Measurements from ENCODE around the gene GPC6.
A peak's percentile ranks its signal among the peaks of the same experiment; 100 is the strongest.

GPC6 gene

DNA sequence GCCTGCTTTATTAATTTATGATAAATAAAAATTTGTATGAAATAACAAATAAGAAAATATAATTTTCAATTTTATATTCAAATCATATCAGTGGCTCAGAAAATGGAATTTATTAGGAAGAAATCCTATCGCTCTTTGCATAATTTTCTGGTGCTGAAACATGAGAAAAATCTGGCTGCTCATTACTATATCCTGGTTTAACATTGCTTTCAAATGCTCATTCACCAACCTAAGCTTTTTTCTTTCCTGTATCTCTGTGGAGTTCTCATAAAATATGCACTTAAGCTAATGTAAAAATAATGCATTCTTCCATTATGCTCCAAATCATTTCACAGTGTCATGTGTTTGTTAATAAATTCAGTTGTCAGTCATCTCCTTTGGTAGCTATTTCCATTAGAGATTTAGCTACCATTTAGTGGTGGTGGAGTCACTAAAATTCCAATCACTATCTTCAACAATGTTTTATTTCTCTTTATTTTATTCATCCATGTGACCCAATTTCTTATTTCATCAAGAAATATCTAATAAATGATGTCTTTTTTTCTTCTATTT, 754.9 kb downstream of the GPC6 start:
- Histone ChIP-seq H3K36me3 (ENCODE audit: control insufficient read depth in 2 of 2, insufficient read depth in 1 of 2, low read length in 2 of 2) (no peaks in the 10 kb centered on the region), H3K4me1 (ENCODE audit: control insufficient read depth, insufficient read depth, low read length) (no peaks in the 10 kb centered on the region), H3K9me3 (ENCODE audit: control insufficient read depth, insufficient read depth, low read depth, low read length) (no peaks in the 10 kb centered on the region), H3K27ac (ENCODE audit: extremely low read depth, low read depth, low read length) (no peak overlapping the region), H3K4me3 (ENCODE audit: low read depth, low read length) (no peak overlapping the region)
- ChIA-PET POLR2A (no interaction called here), CTCF (no interaction called here)
- no peak for TF ChIP-seq ZNF76 (tag by site-specific recombination; IDR thresholded peaks at IDR 0.05; ENCODE audit: borderline replicate concordance, low read depth)
- no peak for TF ChIP-seq ZNF549 (tag by site-specific recombination; IDR thresholded peaks at IDR 0.05)
- no peak for TF ChIP-seq ZNF157 (tag by site-specific recombination; IDR thresholded peaks at IDR 0.05)
- TF ChIP-seq ZBTB48 (tag by site-specific recombination; IDR thresholded peaks at IDR 0.05) = no peak
- no peak for TF ChIP-seq ZNF23 (tag by site-specific recombination; IDR thresholded peaks at IDR 0.05; ENCODE audit: borderline replicate concordance)
- no peak for TF ChIP-seq ZNF654 (tag by site-specific recombination; IDR thresholded peaks at IDR 0.05; ENCODE audit: low read depth)
- no peak for TF ChIP-seq ZNF600 (tag by site-specific recombination; IDR thresholded peaks at IDR 0.05)
- TF ChIP-seq, protein P1, sequence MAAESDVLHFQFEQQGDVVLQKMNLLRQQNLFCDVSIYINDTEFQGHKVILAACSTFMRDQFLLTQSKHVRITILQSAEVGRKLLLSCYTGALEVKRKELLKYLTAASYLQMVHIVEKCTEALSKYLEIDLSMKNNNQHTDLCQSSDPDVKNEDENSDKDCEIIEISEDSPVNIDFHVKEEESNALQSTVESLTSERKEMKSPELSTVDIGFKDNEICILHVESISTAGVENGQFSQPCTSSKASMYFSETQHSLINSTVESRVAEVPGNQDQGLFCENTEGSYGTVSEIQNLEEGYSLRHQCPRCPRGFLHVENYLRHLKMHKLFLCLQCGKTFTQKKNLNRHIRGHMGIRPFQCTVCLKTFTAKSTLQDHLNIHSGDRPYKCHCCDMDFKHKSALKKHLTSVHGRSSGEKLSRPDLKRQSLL (tag by site-specific recombination; IDR thresholded peaks at IDR 0.05) = no peak
- TF ChIP-seq, protein P2, sequence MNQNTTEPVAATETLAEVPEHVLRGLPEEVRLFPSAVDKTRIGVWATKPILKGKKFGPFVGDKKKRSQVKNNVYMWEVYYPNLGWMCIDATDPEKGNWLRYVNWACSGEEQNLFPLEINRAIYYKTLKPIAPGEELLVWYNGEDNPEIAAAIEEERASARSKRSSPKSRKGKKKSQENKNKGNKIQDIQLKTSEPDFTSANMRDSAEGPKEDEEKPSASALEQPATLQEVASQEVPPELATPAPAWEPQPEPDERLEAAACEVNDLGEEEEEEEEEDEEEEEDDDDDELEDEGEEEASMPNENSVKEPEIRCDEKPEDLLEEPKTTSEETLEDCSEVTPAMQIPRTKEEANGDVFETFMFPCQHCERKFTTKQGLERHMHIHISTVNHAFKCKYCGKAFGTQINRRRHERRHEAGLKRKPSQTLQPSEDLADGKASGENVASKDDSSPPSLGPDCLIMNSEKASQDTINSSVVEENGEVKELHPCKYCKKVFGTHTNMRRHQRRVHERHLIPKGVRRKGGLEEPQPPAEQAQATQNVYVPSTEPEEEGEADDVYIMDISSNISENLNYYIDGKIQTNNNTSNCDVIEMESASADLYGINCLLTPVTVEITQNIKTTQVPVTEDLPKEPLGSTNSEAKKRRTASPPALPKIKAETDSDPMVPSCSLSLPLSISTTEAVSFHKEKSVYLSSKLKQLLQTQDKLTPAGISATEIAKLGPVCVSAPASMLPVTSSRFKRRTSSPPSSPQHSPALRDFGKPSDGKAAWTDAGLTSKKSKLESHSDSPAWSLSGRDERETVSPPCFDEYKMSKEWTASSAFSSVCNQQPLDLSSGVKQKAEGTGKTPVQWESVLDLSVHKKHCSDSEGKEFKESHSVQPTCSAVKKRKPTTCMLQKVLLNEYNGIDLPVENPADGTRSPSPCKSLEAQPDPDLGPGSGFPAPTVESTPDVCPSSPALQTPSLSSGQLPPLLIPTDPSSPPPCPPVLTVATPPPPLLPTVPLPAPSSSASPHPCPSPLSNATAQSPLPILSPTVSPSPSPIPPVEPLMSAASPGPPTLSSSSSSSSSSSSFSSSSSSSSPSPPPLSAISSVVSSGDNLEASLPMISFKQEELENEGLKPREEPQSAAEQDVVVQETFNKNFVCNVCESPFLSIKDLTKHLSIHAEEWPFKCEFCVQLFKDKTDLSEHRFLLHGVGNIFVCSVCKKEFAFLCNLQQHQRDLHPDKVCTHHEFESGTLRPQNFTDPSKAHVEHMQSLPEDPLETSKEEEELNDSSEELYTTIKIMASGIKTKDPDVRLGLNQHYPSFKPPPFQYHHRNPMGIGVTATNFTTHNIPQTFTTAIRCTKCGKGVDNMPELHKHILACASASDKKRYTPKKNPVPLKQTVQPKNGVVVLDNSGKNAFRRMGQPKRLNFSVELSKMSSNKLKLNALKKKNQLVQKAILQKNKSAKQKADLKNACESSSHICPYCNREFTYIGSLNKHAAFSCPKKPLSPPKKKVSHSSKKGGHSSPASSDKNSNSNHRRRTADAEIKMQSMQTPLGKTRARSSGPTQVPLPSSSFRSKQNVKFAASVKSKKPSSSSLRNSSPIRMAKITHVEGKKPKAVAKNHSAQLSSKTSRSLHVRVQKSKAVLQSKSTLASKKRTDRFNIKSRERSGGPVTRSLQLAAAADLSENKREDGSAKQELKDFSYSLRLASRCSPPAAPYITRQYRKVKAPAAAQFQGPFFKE (tag by site-specific recombination; IDR thresholded peaks at IDR 0.05; ENCODE audit: borderline replicate concordance) = no peak
- no peak for TF ChIP-seq ZNF501 (tag by site-specific recombination; IDR thresholded peaks at IDR 0.05)
- no peak for TF ChIP-seq ZNF341 (tag by site-specific recombination; IDR thresholded peaks at IDR 0.05; ENCODE audit: low read depth)

DNA sequence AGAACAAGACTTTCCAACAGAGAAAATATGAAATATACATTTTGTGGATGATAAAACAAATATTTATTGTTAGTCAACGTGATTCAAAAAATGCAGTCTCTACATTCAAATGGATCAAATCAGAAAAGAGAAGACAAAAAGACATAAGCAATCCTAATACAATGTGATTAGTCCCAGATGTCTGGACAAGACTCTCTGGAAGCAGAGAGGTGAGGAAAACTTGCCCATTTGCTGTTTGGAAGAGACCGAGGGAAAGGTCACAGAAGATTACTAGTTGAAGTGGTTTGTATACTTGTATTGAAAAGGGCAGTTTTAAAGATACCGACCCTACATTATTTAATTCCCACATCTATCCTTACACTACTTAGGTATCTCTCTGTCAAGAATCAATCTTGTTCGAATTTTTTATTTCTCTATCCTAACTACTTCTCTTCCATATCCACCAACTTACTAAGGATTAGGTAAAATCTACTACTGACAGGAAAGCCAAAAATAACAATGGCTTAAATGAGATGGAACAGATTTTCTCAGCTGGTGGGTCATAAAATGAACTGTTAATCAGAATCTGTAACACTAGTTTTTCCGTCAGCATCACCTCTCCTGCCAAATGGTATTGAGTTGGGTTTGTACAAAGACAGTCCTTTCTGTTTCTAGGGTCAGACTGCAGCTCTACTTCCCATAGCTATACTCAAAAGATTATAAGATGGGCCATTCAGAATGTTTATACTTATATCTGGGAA, 755.7 kb downstream of the GPC6 start:
- Histone ChIP-seq H3K9me3 (ENCODE audit: control insufficient read depth, insufficient read depth, low read depth, low read length) (no peaks in the 10 kb centered on the region), H3K4me1 (ENCODE audit: control insufficient read depth, insufficient read depth, low read length) (no peaks in the 10 kb centered on the region), H3K27ac (ENCODE audit: extremely low read depth, low read depth, low read length) (no peak overlapping the region), H3K4me3 (ENCODE audit: low read depth, low read length) (no peak overlapping the region), H3K36me3 (ENCODE audit: control insufficient read depth in 2 of 2, insufficient read depth in 1 of 2, low read length in 2 of 2) (no peaks in the 10 kb centered on the region)
- ChIA-PET POLR2A (no interaction called here), CTCF (no interaction called here)
- TF ChIP-seq, protein P3, sequence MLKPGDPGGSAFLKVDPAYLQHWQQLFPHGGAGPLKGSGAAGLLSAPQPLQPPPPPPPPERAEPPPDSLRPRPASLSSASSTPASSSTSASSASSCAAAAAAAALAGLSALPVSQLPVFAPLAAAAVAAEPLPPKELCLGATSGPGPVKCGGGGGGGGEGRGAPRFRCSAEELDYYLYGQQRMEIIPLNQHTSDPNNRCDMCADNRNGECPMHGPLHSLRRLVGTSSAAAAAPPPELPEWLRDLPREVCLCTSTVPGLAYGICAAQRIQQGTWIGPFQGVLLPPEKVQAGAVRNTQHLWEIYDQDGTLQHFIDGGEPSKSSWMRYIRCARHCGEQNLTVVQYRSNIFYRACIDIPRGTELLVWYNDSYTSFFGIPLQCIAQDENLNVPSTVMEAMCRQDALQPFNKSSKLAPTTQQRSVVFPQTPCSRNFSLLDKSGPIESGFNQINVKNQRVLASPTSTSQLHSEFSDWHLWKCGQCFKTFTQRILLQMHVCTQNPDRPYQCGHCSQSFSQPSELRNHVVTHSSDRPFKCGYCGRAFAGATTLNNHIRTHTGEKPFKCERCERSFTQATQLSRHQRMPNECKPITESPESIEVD (tag by site-specific recombination; IDR thresholded peaks at IDR 0.05) = 0 out of 2 replicates have a peak, but pooled peaks have one; percentile 12
- peak; percentile 35 for TF ChIP-seq FEZF1 (tag by site-specific recombination; IDR thresholded peaks at IDR 0.05)
- TF ChIP-seq ZNF664 (tag by site-specific recombination; IDR thresholded peaks at IDR 0.05) = 0 out of 2 replicates have a peak, but pooled peaks have one; percentile 33
- no peak for TF ChIP-seq ZNF214 (tag by site-specific recombination; IDR thresholded peaks at IDR 0.05; ENCODE audit: borderline replicate concordance)
- no peak for TF ChIP-seq SCRT2 (tag by site-specific recombination; IDR thresholded peaks at IDR 0.05)
